A549 (cell line): ENCODE measurements around the gene GSG1L. TPM values are rescaled to one million over a fixed set of nuclear protein-coding genes. Genes with fewer than 3 reads are reported as not detected.

Experiments
- ATAC-seq, 2 experiments: fragments of 200-7000 bp in 1 of 2; fragments of >200 bp in 1 of 2; cut with Nextera tagmentation in 1 of 2; cut with Tn5 transposase in 1 of 2; 3 replicates each; pipeline versions ENCODE4 v1.8.0 to v1.9.1; 2018 to 2020; ENCODE audit warnings: mild to moderate bottlenecking in 1 of 2, moderate library complexity in 1 of 2
- CTCF ChIA-PET: fragments of 300-600 bp; sonication (Branson Sonifier 250); formaldehyde crosslinking; extraction: SDS; loops from one replicate; lab custom pipeline; 2021; ENCODE audit warnings: antibody characterized with exemption, inconsistent platforms; lab: Yijun Ruan, JAX
- POLR2A ChIA-PET: fragments of 350-600 bp; formaldehyde crosslinking; extraction: SDS; loops from one replicate; lab custom pipeline; 2021; ENCODE audit warnings: antibody characterized with exemption, inconsistent platforms; lab: Yijun Ruan, JAX
- DNase-seq, 2 experiments: peaks; one replicate each; pipeline versions ENCODE4 v3.0.0 to v3.0.0-alpha.2; 2011 to 2016; ENCODE audit warnings: low read depth in 1 of 2, low spot score in 1 of 2
- FAIRE-seq: peaks from 2 replicates; lab custom pipeline; 2011; peaks lifted over from hg19 to GRCh38; lab: Jason Lieb, UNC
- H3K27ac ChIP-seq, 2 experiments: fragments of >200 bp; sonication (Bioruptor Twin); formaldehyde crosslinking; 3 replicates each; pipeline ENCODE4 v1.5.1; 2016 to 2017
- H3K4me1 ChIP-seq: fragments of >200 bp; sonication (Bioruptor Twin); formaldehyde crosslinking; 3 replicates; pipeline ENCODE4 v1.6.1; 2016
- H3K4me2 ChIP-seq: fragments of >200 bp; sonication (Bioruptor Twin); formaldehyde crosslinking; 3 replicates; pipeline ENCODE4 v1.6.1; 2016
- H3K4me3 ChIP-seq: fragments of >200 bp; sonication (Bioruptor Twin); formaldehyde crosslinking; 3 replicates; pipeline ENCODE4 v1.5.1; 2016
- H3K9me3 ChIP-seq: fragments of >200 bp; sonication (Bioruptor Twin); formaldehyde crosslinking; 3 replicates; pipeline ENCODE4 v1.6.1; 2016
- BCL3 ChIP-seq: fragments of >200 bp; sonication (Bioruptor Twin); formaldehyde crosslinking; IDR thresholded peaks from 3 replicates; pipeline ENCODE4 v1.6.1; 2016
- BHLHE40 ChIP-seq: IDR thresholded peaks from 2 replicates; pipeline ENCODE4 v1.6.1; 2012; ENCODE audit warnings: low read depth, low read length, inconsistent platforms
- CTCF ChIP-seq: fragments of >200 bp; sonication (Bioruptor Twin); formaldehyde crosslinking; IDR thresholded peaks from 3 replicates; pipeline ENCODE4 v1.5.1; 2016
- HOXB13 ChIP-seq: fragments of 250-450 bp; sonication (Bioruptor Pico); IDR thresholded peaks from 2 replicates; pipeline ENCODE4 v1.5.0; 2020; ENCODE audit warnings: low read depth, mild to moderate bottlenecking, moderate library complexity
- JUNB ChIP-seq: fragments of >200 bp; sonication (Bioruptor Twin); formaldehyde crosslinking; IDR thresholded peaks from 2 replicates; pipeline ENCODE4 v1.6.1; 2016
- PHF8 ChIP-seq: fragments of 200-600 bp; sonication (generic); IDR thresholded peaks from 2 replicates; pipeline ENCODE4 v1.6.1; 2016; ENCODE audit warnings: low read depth, mild to moderate bottlenecking, antibody characterized with exemption, moderate library complexity, borderline replicate concordance
- REST ChIP-seq: fragments of 200-600 bp; sonication (generic); IDR thresholded peaks from 2 replicates; pipeline ENCODE4 v1.6.1; 2016; ENCODE audit warnings: antibody characterized with exemption, mild to moderate bottlenecking, moderate library complexity
- SREBF2 ChIP-seq: fragments of 450-650 bp; IDR thresholded peaks from 2 replicates; pipeline ENCODE4 v1.6.1; 2014; ENCODE audit warnings: mild to moderate bottlenecking, moderate library complexity
- WGBS: methylation state at CpG from one replicate; pipeline ENCODE4 v1.1.6; 2017; ENCODE audit errors: missing lambda C conversion rate; 5-methylcytosine and 5-hydroxymethylcytosine counted together
- polyA plus RNA-seq, 4 experiments: library from polyadenylated mRNA; depleted of rRNA in 3 of 4; stranded (reverse); fragments of >200 nt; fragmentation: RNase III in 1 of 4; extraction: RNeasy Plus Mini Kit Qiagen cat#74134 plus additional on column Dnase treatment in 1 of 4; gene quantifications; 2 replicates in 3 of 4; 3 replicates in 1 of 4; pipeline ENCODE4 v1.2.3, GENCODE V29; 2011 to 2017

GSG1L gene
- polyA plus RNA-seq, 2 of the 4 experiments (the other 2 are of a cell fraction): not detected

GRCh38 chr16:27923751-27924150 is 139.8 kb downstream of the GSG1L start:
- ATAC-seq: no peak
- no peak overlapping the region for H3K4me3 ChIP-seq
- 0% methylated on average over 1 of the region's 1 CpG for WGBS
- ChIA-PET POLR2A (no interaction called here), CTCF (no interaction called here)
- H3K4me2 ChIP-seq: no peak overlapping the region
- H3K27ac ChIP-seq: no peak overlapping the region
- no peak for FAIRE-seq
- H3K4me1 ChIP-seq: no peaks in the 10 kb centered on the region
- no peaks in the 10 kb centered on the region for H3K9me3 ChIP-seq
- no peak for DNase-seq
- no peak for TF ChIP-seq REST

- DNase-seq (no peak), FAIRE-seq (no peak)
- ChIA-PET POLR2A (no interaction called here), CTCF (no interaction called here)
- 19% methylated on average over 6 of the region's 6 CpGs for WGBS
- TF ChIP-seq BCL3 (no peak), PHF8 (no peak), JUNB (no peak), HOXB13 (CRISPR knock-in tag) (no peak), REST (peak; percentile 85), SREBF2 (no peak), CTCF (no peak)
- TF ChIP-seq, all 56 proteins: peak for 1
- H3K4me2 ChIP-seq: no peak overlapping the region
- no peak overlapping the region for H3K27ac ChIP-seq
- H3K4me1 ChIP-seq: no peaks in the 10 kb centered on the region
- no peak for ATAC-seq
- H3K4me3 ChIP-seq: no peak overlapping the region
- H3K9me3 ChIP-seq: no peaks in the 10 kb centered on the region
These were observed 141.1 kb downstream of the GSG1L start for GRCh38 chr16:27922433-27922832.

- ChIA-PET CTCF (interaction anchor here (0.6 to 1.0 kb wide), 2 partner anchors 38 to 313 kb away, joined by 3 to 4 read pairs; no protein-coding TSS in a partner anchor), POLR2A (no interaction called here)
- WGBS: 35% methylated on average over 4 of the region's 4 CpGs
- no peak for FAIRE-seq
- no peak overlapping the region for H3K4me3 ChIP-seq
- no peak for DNase-seq
- no peaks in the 10 kb centered on the region for H3K9me3 ChIP-seq
- no peaks in the 10 kb centered on the region for H3K4me1 ChIP-seq
- TF ChIP-seq REST (peak; percentile 33; the same call in 1 of the 2 replicates), BHLHE40 (no peak)
- no peak for ATAC-seq
- H3K27ac ChIP-seq: no peak overlapping the region
- no peak overlapping the region for H3K4me2 ChIP-seq
These were observed 142.4 kb downstream of the GSG1L start for GRCh38 chr16:27921134-27921533.
